ENCODE measurements around the gene TRIM24. TPM values are rescaled to one million over a fixed set of nuclear protein-coding genes. Genes with fewer than 3 reads are reported as not detected.

TRIM24 gene
- total RNA-seq, 1 donor from 2014 or later = 93.8 TPM

GRCh38 chr7:138512092-138512858 is 52.2 kb downstream of the TRIM24 start:
- peaks cover 18% of the 10 kb centered on the region for H3K4me1 Mint-ChIP-seq
- H3K4me3 Mint-ChIP-seq = no peak overlapping the region
- no peak for DNase-seq (ENCODE audit: low read depth, low spot score)
- H3K27ac Mint-ChIP-seq (ENCODE audit: unreplicated experiment) = no peak overlapping the region
- H3K9me3 Mint-ChIP-seq = peaks cover 14% of the 10 kb centered on the region
- TF ChIP-seq, protein P1, sequence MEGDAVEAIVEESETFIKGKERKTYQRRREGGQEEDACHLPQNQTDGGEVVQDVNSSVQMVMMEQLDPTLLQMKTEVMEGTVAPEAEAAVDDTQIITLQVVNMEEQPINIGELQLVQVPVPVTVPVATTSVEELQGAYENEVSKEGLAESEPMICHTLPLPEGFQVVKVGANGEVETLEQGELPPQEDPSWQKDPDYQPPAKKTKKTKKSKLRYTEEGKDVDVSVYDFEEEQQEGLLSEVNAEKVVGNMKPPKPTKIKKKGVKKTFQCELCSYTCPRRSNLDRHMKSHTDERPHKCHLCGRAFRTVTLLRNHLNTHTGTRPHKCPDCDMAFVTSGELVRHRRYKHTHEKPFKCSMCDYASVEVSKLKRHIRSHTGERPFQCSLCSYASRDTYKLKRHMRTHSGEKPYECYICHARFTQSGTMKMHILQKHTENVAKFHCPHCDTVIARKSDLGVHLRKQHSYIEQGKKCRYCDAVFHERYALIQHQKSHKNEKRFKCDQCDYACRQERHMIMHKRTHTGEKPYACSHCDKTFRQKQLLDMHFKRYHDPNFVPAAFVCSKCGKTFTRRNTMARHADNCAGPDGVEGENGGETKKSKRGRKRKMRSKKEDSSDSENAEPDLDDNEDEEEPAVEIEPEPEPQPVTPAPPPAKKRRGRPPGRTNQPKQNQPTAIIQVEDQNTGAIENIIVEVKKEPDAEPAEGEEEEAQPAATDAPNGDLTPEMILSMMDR (conservative IDR thresholded peaks at IDR 0.05) = no peak
- H3K27me3 Mint-ChIP-seq (ENCODE audit: low read depth) = no peaks in the 10 kb centered on the region
- peaks cover 53% of the 10 kb centered on the region for H3K36me3 Mint-ChIP-seq (ENCODE audit: low read depth)

GRCh38 chr7:138512885-138513284 is 52.8 kb downstream of the TRIM24 start:
- Mint-ChIP-seq H3K4me3 (no peak overlapping the region), H3K4me1 (peaks cover 17% of the 10 kb centered on the region), H3K27ac (ENCODE audit: unreplicated experiment) (no peak overlapping the region), H3K9me3 (peaks cover 14% of the 10 kb centered on the region), H3K36me3 (ENCODE audit: low read depth) (peaks cover 55% of the 10 kb centered on the region), H3K27me3 (ENCODE audit: low read depth) (no peaks in the 10 kb centered on the region)
- TF ChIP-seq, protein P1 (conservative IDR thresholded peaks at IDR 0.05) = no peak
- no peak for DNase-seq (ENCODE audit: low read depth, low spot score)

- TF ChIP-seq, protein P1 (conservative IDR thresholded peaks at IDR 0.05) = no peak
- peaks cover 14% of the 10 kb centered on the region for H3K9me3 Mint-ChIP-seq
- no peaks in the 10 kb centered on the region for H3K27me3 Mint-ChIP-seq (ENCODE audit: low read depth)
- no peak overlapping the region for H3K4me3 Mint-ChIP-seq
- H3K27ac Mint-ChIP-seq (ENCODE audit: unreplicated experiment) = peak overlapping the region; percentile 46
- H3K4me1 Mint-ChIP-seq = peaks cover 13% of the 10 kb centered on the region
- H3K36me3 Mint-ChIP-seq (ENCODE audit: low read depth) = peaks cover 50% of the 10 kb centered on the region
- DNase-seq (ENCODE audit: low read depth, low spot score) = no peak
These were observed 53.3 kb downstream of the TRIM24 start for GRCh38 chr7:138513344-138513871.

DNA sequence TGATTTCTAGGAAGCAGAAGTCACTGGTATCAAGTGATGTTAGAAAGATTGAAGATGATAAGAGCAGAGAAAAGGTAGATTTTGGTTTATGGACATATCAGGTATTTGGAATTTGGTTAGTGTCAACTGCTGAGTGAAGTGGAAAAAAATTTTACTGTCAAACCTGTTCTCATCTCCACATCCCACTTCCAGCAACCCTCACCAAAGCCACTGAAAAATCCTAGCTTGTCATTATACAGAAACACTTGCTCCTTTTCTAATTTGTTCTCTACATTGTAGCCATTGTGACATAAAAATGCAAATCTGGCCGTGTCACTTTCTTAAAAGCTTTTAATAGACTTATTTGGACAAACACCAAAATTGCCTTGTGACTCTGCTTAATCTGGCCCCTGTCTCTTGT is 54.0 kb downstream of the TRIM24 start:
- TF ChIP-seq, protein P1 (conservative IDR thresholded peaks at IDR 0.05) = no peak
- no peak for DNase-seq (ENCODE audit: low read depth, low spot score)
- Mint-ChIP-seq H3K4me1 (peaks cover 13% of the 10 kb centered on the region), H3K9me3 (peaks cover 14% of the 10 kb centered on the region), H3K27ac (ENCODE audit: unreplicated experiment) (peak overlapping the region; percentile 46), H3K27me3 (ENCODE audit: low read depth) (no peaks in the 10 kb centered on the region), H3K4me3 (no peak overlapping the region), H3K36me3 (ENCODE audit: low read depth) (peaks cover 49% of the 10 kb centered on the region)

- Mint-ChIP-seq H3K36me3 (ENCODE audit: low read depth) (peaks cover 50% of the 10 kb centered on the region), H3K4me3 (no peak overlapping the region), H3K27ac (ENCODE audit: unreplicated experiment) (no peak overlapping the region), H3K27me3 (ENCODE audit: low read depth) (no peaks in the 10 kb centered on the region), H3K4me1 (peaks cover 10% of the 10 kb centered on the region), H3K9me3 (peaks cover 11% of the 10 kb centered on the region)
- DNase-seq (ENCODE audit: low read depth, low spot score) = no peak
- TF ChIP-seq, protein P1 (conservative IDR thresholded peaks at IDR 0.05) = no peak
These were observed 55.0 kb downstream of the TRIM24 start for GRCh38 chr7:138515001-138515528.
